A673 (cell line): Measurements from ENCODE around the gene SIX2. TPM values are rescaled to one million over a fixed set of nuclear protein-coding genes. Genes with fewer than 3 reads are reported as not detected.

Experiments used
- BruUV-seq: library from RNA; stranded (reverse); fragments of 400-500 nt; replicated peaks from 2 replicates; lab custom pipeline; 2021; lab: Mats Ljungman, UMichigan
- CTCF ChIA-PET: fragments of 300-600 bp; sonication (Branson Sonifier 250); formaldehyde crosslinking; loops from one replicate; lab custom pipeline; 2022; ENCODE audit warnings: antibody characterized with exemption; lab: Charles Lee
- POLR2A ChIA-PET: fragments of 300-600 bp; sonication (Branson Sonifier 250); formaldehyde crosslinking; loops from one replicate; lab custom pipeline; 2022; ENCODE audit warnings: antibody characterized with exemption; ENCODE audit not compliant: low non-redundant PET; lab: Charles Lee
- DNase-seq: peaks from one replicate; pipeline ENCODE4 v3.0.0-alpha.2; 2015; ENCODE audit warnings: low spot score
- H3K27ac ChIP-seq: fragments of 200-600 bp; sonication (generic); 2 replicates; pipeline ENCODE4 v1.5.1; 2016; ENCODE audit warnings: mixed run types, low read depth, mild to moderate bottlenecking, mixed read lengths, antibody characterized with exemption, low read length; ENCODE audit not compliant: poor library complexity, severe bottlenecking
- H3K27me3 ChIP-seq: fragments of 200-600 bp; sonication (generic); replicated peaks from 2 replicates; pipeline ENCODE4 v1.6.1; 2017; ENCODE audit warnings: mixed run types, low read depth, mild to moderate bottlenecking, mixed read lengths, antibody characterized with exemption, low read length; ENCODE audit not compliant: insufficient read depth, poor library complexity
- H3K36me3 ChIP-seq: fragments of 200-600 bp; sonication (generic); 2 replicates; pipeline ENCODE4 v1.6.1; 2016; ENCODE audit warnings: mixed run types, mild to moderate bottlenecking, mixed read lengths, antibody characterized with exemption, low read length; ENCODE audit not compliant: insufficient read depth, poor library complexity, severe bottlenecking
- H3K4me1 ChIP-seq: fragments of 200-600 bp; sonication (generic); 2 replicates; pipeline ENCODE4 v1.6.1; 2017; ENCODE audit warnings: mixed run types, mild to moderate bottlenecking, mixed read lengths, antibody characterized with exemption, low read length; ENCODE audit not compliant: insufficient read depth, poor library complexity, severe bottlenecking
- H3K4me3 ChIP-seq: fragments of 200-600 bp; sonication (generic); 2 replicates; pipeline ENCODE4 v1.5.1; 2016; ENCODE audit warnings: low read depth, mixed run types, mild to moderate bottlenecking, mixed read lengths, low read length; ENCODE audit not compliant: poor library complexity, severe bottlenecking
- H3K9me3 ChIP-seq: fragments of 200-600 bp; sonication (generic); 2 replicates; pipeline ENCODE4 v1.6.1; 2016; ENCODE audit warnings: mixed run types, low read depth, mild to moderate bottlenecking, mixed read lengths, antibody characterized with exemption, low read length; ENCODE audit not compliant: poor library complexity, severe bottlenecking
- EZH2 ChIP-seq: fragments of 200-600 bp; sonication (generic); IDR thresholded peaks from 2 replicates; pipeline ENCODE4 v1.6.1; 2017; ENCODE audit warnings: borderline replicate concordance, low read depth, mild to moderate bottlenecking, mixed read lengths, antibody characterized with exemption, low read length; ENCODE audit not compliant: poor library complexity, severe bottlenecking
- intact Hi-C: fragments of 100-400 bp; cut with micrococcal nuclease; formaldehyde crosslinking; loops from one replicate; pipeline ENCODE4 v1.10.0; 2022; ENCODE audit not compliant: unreplicated experiment
- total RNA-seq: library from RNA; stranded (reverse); gene quantifications from 2 replicates; pipeline ENCODE4 v1.2.3, GENCODE V29; 2021
- TF ChIP-seq, protein P1 (sequence below): fragments of 300-800, 200-600 bp; sonication (generic); conservative IDR thresholded peaks from 2 replicates; pipeline ENCODE4 v1.5.1; 2017; ENCODE audit warnings: low read depth, mild to moderate bottlenecking, antibody characterized with exemption, low read length, moderate library complexity, mixed read lengths

SIX2 gene
- total RNA-seq, 1 experiment from 2014 or later, result not detected

DNA sequence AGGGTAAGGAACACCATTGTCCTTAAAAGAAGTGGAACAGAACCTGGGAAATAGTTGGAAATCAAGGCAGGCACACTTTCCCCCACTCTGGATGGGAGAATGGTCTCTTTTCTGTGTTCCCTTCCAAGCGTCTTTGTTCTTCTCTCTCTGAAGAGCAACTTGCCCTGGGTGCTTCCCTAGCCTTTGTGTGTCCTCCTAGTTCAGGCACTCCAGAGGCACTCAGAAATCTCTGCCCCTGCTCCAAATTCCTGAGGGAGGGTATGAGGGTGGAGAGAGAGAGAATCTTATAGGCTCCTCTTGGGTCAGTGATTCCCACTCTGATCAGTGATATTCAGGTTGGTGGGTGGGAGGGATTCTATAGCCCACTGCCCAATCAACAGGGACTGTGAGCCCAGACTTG lies 8.8 kb upstream of the SIX2 start:
- no peak for DNase-seq
- POLR2A ChIA-PET, result no interaction called here
- CTCF ChIA-PET, result no interaction called here
- Histone ChIP-seq H3K27me3 (peaks cover 29% of the 10 kb centered on the region), H3K9me3 (no peaks in the 10 kb centered on the region), H3K4me1 (peaks cover 6% of the 10 kb centered on the region), H3K27ac (no peak overlapping the region), H3K4me3 (no peak overlapping the region), H3K36me3 (no peaks in the 10 kb centered on the region)
- no TSS peak for BruUV-seq
- TF ChIP-seq, protein P1, sequence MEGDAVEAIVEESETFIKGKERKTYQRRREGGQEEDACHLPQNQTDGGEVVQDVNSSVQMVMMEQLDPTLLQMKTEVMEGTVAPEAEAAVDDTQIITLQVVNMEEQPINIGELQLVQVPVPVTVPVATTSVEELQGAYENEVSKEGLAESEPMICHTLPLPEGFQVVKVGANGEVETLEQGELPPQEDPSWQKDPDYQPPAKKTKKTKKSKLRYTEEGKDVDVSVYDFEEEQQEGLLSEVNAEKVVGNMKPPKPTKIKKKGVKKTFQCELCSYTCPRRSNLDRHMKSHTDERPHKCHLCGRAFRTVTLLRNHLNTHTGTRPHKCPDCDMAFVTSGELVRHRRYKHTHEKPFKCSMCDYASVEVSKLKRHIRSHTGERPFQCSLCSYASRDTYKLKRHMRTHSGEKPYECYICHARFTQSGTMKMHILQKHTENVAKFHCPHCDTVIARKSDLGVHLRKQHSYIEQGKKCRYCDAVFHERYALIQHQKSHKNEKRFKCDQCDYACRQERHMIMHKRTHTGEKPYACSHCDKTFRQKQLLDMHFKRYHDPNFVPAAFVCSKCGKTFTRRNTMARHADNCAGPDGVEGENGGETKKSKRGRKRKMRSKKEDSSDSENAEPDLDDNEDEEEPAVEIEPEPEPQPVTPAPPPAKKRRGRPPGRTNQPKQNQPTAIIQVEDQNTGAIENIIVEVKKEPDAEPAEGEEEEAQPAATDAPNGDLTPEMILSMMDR, result no peak
- TF ChIP-seq EZH2, result no peak
- intact Hi-C loops, result no loop called here

DNA sequence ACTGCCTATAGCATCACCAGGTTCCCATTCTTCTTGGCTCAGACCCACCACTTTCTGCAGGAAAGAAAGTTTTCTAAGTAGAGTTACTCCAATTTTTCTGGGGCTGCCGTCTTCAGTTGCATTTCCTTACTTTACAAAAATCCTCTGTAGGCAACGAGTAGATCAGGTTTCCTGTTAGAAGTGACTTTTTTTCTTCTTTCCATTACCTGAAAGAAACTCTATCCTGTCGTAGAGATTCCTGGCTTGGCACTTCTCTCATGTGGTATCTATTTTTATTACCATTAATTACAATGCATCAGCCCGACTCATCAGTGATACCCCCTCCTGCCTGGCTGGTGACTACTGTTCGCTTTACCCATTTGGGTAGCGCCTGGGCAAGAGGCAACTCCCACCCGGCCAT lies 5.6 kb upstream of the SIX2 start:
- Histone ChIP-seq H3K4me3 (no peak overlapping the region), H3K9me3 (no peaks in the 10 kb centered on the region), H3K27ac (no peak overlapping the region), H3K27me3 (peaks cover 50% of the 10 kb centered on the region), H3K36me3 (no peaks in the 10 kb centered on the region), H3K4me1 (peaks cover 6% of the 10 kb centered on the region)
- TF ChIP-seq EZH2, result no peak
- TF ChIP-seq, protein P1, result no peak
- no peak for DNase-seq
- ChIA-PET CTCF (no interaction called here), POLR2A (no interaction called here)
- intact Hi-C loops, result no loop called here
- BruUV-seq, result no TSS peak

DNA sequence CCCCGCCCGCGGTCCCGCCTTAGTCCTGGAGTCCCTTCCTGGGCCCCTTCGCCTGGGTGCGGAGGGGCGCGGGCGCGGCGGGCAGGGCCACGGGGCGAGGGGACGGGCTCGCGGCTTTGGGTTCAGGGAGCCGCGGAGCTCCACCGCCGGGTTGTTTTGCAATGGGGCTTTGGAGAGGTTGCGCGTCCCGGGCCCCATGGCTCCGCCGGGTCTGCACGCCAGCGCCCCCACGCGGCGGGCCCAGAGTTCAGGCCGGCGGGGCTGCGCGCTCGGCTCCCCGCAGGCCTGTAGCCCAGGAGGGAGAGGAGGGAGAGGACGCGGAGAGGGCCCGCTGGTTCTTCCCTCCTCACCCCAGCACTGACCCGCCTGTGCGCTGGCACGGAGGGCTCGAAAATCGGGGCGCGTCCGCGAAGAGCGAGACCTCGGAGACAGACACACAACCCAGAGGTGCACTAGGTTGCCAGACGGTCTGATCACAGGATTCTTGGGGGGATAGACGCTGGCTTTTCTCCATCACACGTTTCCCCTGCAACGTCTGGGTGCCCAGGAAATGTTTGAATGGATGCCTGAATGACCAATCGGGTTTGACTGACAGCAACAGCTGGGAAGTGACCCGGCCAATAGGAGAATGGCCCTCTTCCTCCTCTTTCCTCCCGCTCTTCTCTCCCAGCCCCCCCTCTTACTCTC lies 4.9 kb upstream of the SIX2 start:
- intact Hi-C loops, result no loop called here
- peak overlapping the region; percentile 52 for H3K4me3 ChIP-seq
- no peak for TF ChIP-seq EZH2
- TF ChIP-seq, protein P1, result peak; percentile 71
- POLR2A ChIA-PET, result no interaction called here
- peak; percentile 74 for DNase-seq
- peaks cover 6% of the 10 kb centered on the region for H3K4me1 ChIP-seq
- H3K27ac ChIP-seq, result no peak overlapping the region
- BruUV-seq, result no TSS peak
- no peaks in the 10 kb centered on the region for H3K36me3 ChIP-seq
- H3K9me3 ChIP-seq, result no peaks in the 10 kb centered on the region
- CTCF ChIA-PET, result interaction anchor here (0.6 kb wide), 3 partner anchors 11 to 430 kb away, joined by 3 to 11 read pairs (median 3); no protein-coding TSS in a partner anchor
- H3K27me3 ChIP-seq, result peaks cover 50% of the 10 kb centered on the region
